Measurements from ENCODE around the gene ZNF333. TPM values are rescaled to one million over a fixed set of nuclear protein-coding genes. Genes with fewer than 3 reads are reported as not detected.

The ZNF333 gene
- total RNA-seq, 1 experiment from 2014 or later: 6.0 TPM

GRCh38 chr19:14732510-14732909 lies 42.7 kb downstream of the ZNF333 start:
- H3K9me3 Mint-ChIP-seq: peaks cover 69 to 83% of the 10 kb centered on the region in 2 experiments

More at GRCh38 chr19:14732510-14732909, 42.7 kb downstream of the ZNF333 start:
- Histone ChIP-seq H3K27me3 (ENCODE audit: insufficient read depth, low read length) (no peaks in the 10 kb centered on the region), H2BK20ac (ENCODE audit: low read depth, low read length, poor library complexity, severe bottlenecking) (no peak overlapping the region), H3K79me2 (ENCODE audit: insufficient read depth, low read length) (no peaks in the 10 kb centered on the region), H3K79me1 (ENCODE audit: insufficient read depth, low read depth, low read length, poor library complexity, severe bottlenecking) (no peaks in the 10 kb centered on the region), H4K91ac (ENCODE audit: insufficient read length, low read depth, low read length) (no peak overlapping the region), H3K9ac (ENCODE audit: extremely low read depth, insufficient read length, low read length) (no peak overlapping the region), H3K23ac (ENCODE audit: insufficient read length, low read depth, low read length) (no peak overlapping the region), H2BK120ac (ENCODE audit: low read depth, low read length, poor library complexity, severe bottlenecking) (no peak overlapping the region), H4K5ac (ENCODE audit: insufficient read length, low read depth, low read length) (no peak overlapping the region), H3K14ac (ENCODE audit: insufficient read depth, low read length) (no peak overlapping the region), H3K18ac (ENCODE audit: insufficient read length, low read depth, low read length) (no peak overlapping the region), H4K8ac (replicated peaks; ENCODE audit: insufficient read length, low read depth, low read length) (no peak overlapping the region), H4K20me1 (ENCODE audit: control insufficient read depth, insufficient read depth, insufficient read length) (no peaks in the 10 kb centered on the region), H2AFZ (ENCODE audit: low read length) (no peak overlapping the region), H3K23me2 (ENCODE audit: insufficient read length, low read depth, low read length, poor library complexity, severe bottlenecking) (no peaks in the 10 kb centered on the region), H3K56ac (ENCODE audit: insufficient read length, low read depth, low read length) (no peak overlapping the region), H2BK15ac (ENCODE audit: low read depth, low read length) (no peak overlapping the region), H2AK5ac (ENCODE audit: insufficient read length, low read length) (no peak overlapping the region), H3K27ac (ENCODE audit: insufficient read length, low read depth, low read length) (no peak overlapping the region), H2BK5ac (ENCODE audit: insufficient read length, low read length) (no peak overlapping the region), H2BK12ac (ENCODE audit: insufficient read length, low read depth, low read length) (no peak overlapping the region), H3K4ac (ENCODE audit: low read depth, low read length) (no peak overlapping the region), H3T11ph (ENCODE audit: low read length) (no peak overlapping the region), H3K9me3 (ENCODE audit: control insufficient read depth, low read depth, low read length) (peaks cover 9% of the 10 kb centered on the region), H3K4me1 (ENCODE audit: insufficient read depth, low read length) (no peaks in the 10 kb centered on the region), H3K4me2 (ENCODE audit: insufficient read depth, insufficient read length, low read length) (no peak overlapping the region)
- H3K4me1 Mint-ChIP-seq: no peaks in the 10 kb centered on the region
- H3K36me3 Mint-ChIP-seq (ENCODE audit: insufficient read depth in 1 of 3, low read depth in 3 of 3): peaks cover 4 to 12% (median 9%) of the 10 kb centered on the region in 3 experiments; a peak in 6 of 7 replicates
- no peak for DNase-seq
- no peak overlapping the region for H3K4me3 Mint-ChIP-seq
- H3K27me3 Mint-ChIP-seq (ENCODE audit: low read depth): peaks cover 6% of the 10 kb centered on the region
- TF ChIP-seq, protein P1, sequence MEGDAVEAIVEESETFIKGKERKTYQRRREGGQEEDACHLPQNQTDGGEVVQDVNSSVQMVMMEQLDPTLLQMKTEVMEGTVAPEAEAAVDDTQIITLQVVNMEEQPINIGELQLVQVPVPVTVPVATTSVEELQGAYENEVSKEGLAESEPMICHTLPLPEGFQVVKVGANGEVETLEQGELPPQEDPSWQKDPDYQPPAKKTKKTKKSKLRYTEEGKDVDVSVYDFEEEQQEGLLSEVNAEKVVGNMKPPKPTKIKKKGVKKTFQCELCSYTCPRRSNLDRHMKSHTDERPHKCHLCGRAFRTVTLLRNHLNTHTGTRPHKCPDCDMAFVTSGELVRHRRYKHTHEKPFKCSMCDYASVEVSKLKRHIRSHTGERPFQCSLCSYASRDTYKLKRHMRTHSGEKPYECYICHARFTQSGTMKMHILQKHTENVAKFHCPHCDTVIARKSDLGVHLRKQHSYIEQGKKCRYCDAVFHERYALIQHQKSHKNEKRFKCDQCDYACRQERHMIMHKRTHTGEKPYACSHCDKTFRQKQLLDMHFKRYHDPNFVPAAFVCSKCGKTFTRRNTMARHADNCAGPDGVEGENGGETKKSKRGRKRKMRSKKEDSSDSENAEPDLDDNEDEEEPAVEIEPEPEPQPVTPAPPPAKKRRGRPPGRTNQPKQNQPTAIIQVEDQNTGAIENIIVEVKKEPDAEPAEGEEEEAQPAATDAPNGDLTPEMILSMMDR (conservative IDR thresholded peaks at IDR 0.05): no peak
- no peak overlapping the region for H3K27ac Mint-ChIP-seq
